Measurements from ENCODE around the gene CRAMP1. TPM values are rescaled to one million over a fixed set of nuclear protein-coding genes. Genes with fewer than 3 reads are reported as not detected.

The CRAMP1 gene
- total and polyA plus RNA-seq, 2 of the 8 experiments (the other 6 are each of a cell fraction or from before 2014, with no cell fraction given) = 19.2 to 23.2 TPM

DNA sequence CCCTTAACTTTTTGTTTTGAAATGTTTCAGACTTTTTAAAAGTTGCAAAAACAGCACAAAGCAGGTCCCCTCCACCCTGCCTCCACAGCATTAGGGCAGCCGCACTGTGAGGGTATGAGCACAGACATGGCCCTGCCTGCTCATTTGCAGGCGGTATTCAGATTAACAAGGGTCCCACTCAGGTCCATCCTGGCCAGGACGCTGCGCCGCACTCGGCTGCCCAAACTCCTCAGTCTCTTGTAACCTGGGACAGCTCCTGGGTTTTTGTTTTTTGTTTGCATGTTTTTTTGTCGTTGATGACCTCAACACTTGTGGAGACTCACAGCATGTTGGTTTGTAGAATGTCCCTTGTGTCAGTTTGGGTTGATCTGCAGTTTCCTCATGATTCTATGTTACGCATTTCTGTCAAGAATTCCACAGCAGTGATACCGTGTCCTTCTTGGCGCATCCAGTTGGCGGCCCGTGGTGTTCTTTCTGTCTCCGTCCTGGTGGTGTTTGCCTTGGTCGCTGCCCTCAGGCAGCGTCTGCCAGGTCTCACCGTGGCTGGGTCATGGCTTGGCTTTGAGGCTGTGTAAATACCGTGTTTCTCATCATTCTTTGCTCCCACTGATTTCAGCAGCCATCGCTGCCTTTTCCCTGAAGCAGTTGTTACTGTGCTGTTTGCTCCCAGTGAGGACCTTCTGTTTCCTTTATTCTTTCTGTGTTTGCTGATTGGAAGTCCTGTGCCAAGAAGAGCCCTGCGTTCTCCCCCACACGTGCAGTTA lies 18.5 kb downstream of the CRAMP1 start (continued):
- TF ChIP-seq, protein P1, sequence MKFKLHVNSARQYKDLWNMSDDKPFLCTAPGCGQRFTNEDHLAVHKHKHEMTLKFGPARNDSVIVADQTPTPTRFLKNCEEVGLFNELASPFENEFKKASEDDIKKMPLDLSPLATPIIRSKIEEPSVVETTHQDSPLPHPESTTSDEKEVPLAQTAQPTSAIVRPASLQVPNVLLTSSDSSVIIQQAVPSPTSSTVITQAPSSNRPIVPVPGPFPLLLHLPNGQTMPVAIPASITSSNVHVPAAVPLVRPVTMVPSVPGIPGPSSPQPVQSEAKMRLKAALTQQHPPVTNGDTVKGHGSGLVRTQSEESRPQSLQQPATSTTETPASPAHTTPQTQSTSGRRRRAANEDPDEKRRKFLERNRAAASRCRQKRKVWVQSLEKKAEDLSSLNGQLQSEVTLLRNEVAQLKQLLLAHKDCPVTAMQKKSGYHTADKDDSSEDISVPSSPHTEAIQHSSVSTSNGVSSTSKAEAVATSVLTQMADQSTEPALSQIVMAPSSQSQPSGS (IDR thresholded peaks at IDR 0.05; ENCODE audit: low read length) = no peak
